HepG2 (cell line): ENCODE data around the gene PSME3IP1. TPM values are rescaled to one million over a fixed set of nuclear protein-coding genes. Genes with fewer than 3 reads are reported as not detected.

Experiments used
- FLYWCH1 ChIP-seq: sonication (generic); formaldehyde crosslinking; IDR thresholded peaks from 2 replicates; pipeline ENCODE4 v1.8.1; 2023; ENCODE audit warnings: mild to moderate bottlenecking, missing genetic modification reagents
- KAT8 ChIP-seq: IDR thresholded peaks from 2 replicates; pipeline ENCODE4 v1.6.1; 2016; ENCODE audit warnings: missing genetic modification reagents, missing compliant biosample characterization
- MEIS1 ChIP-seq: sonication (generic); formaldehyde crosslinking; IDR thresholded peaks from 2 replicates; pipeline ENCODE4 v1.9.0; 2021; ENCODE audit warnings: mild to moderate bottlenecking, missing genetic modification reagents, moderate library complexity, borderline replicate concordance
- NAIF1 ChIP-seq: sonication (generic); formaldehyde crosslinking; IDR thresholded peaks from 2 replicates; pipeline ENCODE4 v1.5.0; 2020; ENCODE audit warnings: mild to moderate bottlenecking, missing genetic modification reagents, borderline replicate concordance
- NRL ChIP-seq: sonication (generic); formaldehyde crosslinking; IDR thresholded peaks from 2 replicates; pipeline ENCODE4 v1.5.0; 2020; ENCODE audit warnings: missing genetic modification reagents, mild to moderate bottlenecking, moderate library complexity, borderline replicate concordance
- PHF5A ChIP-seq: IDR thresholded peaks from one replicate; pipeline ENCODE4 v1.6.1; 2018; ENCODE audit warnings: low read depth, missing genetic modification reagents; ENCODE audit not compliant: unreplicated experiment
- PRPF4 ChIP-seq: fragments of 200-400 bp; formaldehyde crosslinking; IDR thresholded peaks from 2 replicates; pipeline ENCODE4 v1.6.1; 2016; ENCODE audit warnings: low read length, low read depth; ENCODE audit not compliant: poor library complexity, severe bottlenecking
- SIX1 ChIP-seq: sonication (generic); formaldehyde crosslinking; IDR thresholded peaks from 2 replicates; pipeline ENCODE4 v1.4.0; 2020; ENCODE audit warnings: missing genetic modification reagents, borderline replicate concordance
- SP2 ChIP-seq: sonication (generic); formaldehyde crosslinking; IDR thresholded peaks from 2 replicates; pipeline ENCODE4 v1.5.1; 2020; ENCODE audit warnings: mild to moderate bottlenecking, missing genetic modification reagents
- ZNF446 ChIP-seq: sonication (generic); formaldehyde crosslinking; IDR thresholded peaks from 2 replicates; pipeline ENCODE4 v1.5.0; 2020; ENCODE audit warnings: mild to moderate bottlenecking, missing genetic modification reagents
- ZSCAN12 ChIP-seq: sonication (generic); formaldehyde crosslinking; IDR thresholded peaks from 2 replicates; pipeline ENCODE4 v1.9.0; 2021; ENCODE audit warnings: mild to moderate bottlenecking, missing genetic modification reagents
- polyA plus RNA-seq, 8 experiments: library from polyadenylated mRNA; depleted of rRNA in 3 of 8; stranded (reverse) in 7 of 8; unstranded in 1 of 8; fragments of >200 nt; fragmentation: Illumina TruSeq in 4 of 8; extraction: Trizol in 4 of 8; gene quantifications; 2 replicates each; pipeline versions ENCODE4 v1.2.1 to v1.2.3, GENCODE V29; 2011 to 2016; ENCODE audit warnings: low read depth in 4 of 8, missing spikeins in 1 of 8, mixed read lengths in 1 of 8; ENCODE audit not compliant: insufficient read depth in 1 of 8
- total RNA-seq, 5 experiments: library from RNA; depleted of rRNA; stranded (reverse); fragments of >200 nt; fragmentation: Illumina TruSeq; extraction: Trizol; gene quantifications; 2 replicates each; pipeline ENCODE4 v1.2.3, GENCODE V29; 2016; ENCODE audit warnings: low read depth in 1 of 5
- TF ChIP-seq, protein P1 (sequence below): sonication (generic); formaldehyde crosslinking; IDR thresholded peaks from 2 replicates; pipeline ENCODE4 v1.4.0; 2020; ENCODE audit warnings: missing genetic modification reagents, borderline replicate concordance
- TF ChIP-seq, protein P2 (sequence below): IDR thresholded peaks from 2 replicates; pipeline ENCODE4 v1.6.1; 2016; ENCODE audit warnings: low read depth, missing genetic modification reagents, missing compliant biosample characterization
- TF ChIP-seq, protein P3 (sequence below): sonication (generic); formaldehyde crosslinking; IDR thresholded peaks from 2 replicates; pipeline ENCODE4 v1.5.0; 2020; ENCODE audit warnings: missing genetic modification reagents
- TF ChIP-seq, protein P4 (sequence below): sonication (generic); formaldehyde crosslinking; conservative IDR thresholded peaks from 2 replicates; pipeline ENCODE4 v1.4.0; 2020; ENCODE audit warnings: missing genetic modification reagents
- TF ChIP-seq, protein P5 (sequence below): sonication (generic); formaldehyde crosslinking; IDR thresholded peaks from 2 replicates; pipeline ENCODE4 v1.9.0; 2021; ENCODE audit warnings: missing genetic modification reagents, borderline replicate concordance

PSME3IP1 gene
- total and polyA plus RNA-seq, 2 of the 13 experiments (the other 11 are each of a cell fraction or from before 2014, with no cell fraction given): 90.8 to 99.8 TPM

DNA sequence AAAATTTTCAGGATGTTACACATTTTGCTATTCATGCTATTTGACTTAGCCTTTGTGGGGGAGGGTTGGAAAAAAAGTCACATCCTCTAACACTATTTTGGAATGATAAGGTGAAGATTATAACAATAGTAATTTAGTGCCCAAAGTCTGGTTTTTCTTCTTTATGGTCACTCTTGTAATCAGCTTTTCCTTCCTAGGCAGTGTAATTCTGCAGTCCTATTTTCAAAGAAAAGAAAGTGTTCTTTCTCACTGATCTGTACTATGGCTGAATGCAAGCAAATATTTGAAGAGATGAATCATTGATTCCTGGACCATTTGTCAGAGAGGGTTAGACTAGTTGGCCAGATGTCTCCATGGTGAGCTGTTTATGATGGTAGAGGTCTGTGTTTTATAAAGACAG lies 8.7 kb upstream of the PSME3IP1 start (continued):
- TF ChIP-seq, protein P1, sequence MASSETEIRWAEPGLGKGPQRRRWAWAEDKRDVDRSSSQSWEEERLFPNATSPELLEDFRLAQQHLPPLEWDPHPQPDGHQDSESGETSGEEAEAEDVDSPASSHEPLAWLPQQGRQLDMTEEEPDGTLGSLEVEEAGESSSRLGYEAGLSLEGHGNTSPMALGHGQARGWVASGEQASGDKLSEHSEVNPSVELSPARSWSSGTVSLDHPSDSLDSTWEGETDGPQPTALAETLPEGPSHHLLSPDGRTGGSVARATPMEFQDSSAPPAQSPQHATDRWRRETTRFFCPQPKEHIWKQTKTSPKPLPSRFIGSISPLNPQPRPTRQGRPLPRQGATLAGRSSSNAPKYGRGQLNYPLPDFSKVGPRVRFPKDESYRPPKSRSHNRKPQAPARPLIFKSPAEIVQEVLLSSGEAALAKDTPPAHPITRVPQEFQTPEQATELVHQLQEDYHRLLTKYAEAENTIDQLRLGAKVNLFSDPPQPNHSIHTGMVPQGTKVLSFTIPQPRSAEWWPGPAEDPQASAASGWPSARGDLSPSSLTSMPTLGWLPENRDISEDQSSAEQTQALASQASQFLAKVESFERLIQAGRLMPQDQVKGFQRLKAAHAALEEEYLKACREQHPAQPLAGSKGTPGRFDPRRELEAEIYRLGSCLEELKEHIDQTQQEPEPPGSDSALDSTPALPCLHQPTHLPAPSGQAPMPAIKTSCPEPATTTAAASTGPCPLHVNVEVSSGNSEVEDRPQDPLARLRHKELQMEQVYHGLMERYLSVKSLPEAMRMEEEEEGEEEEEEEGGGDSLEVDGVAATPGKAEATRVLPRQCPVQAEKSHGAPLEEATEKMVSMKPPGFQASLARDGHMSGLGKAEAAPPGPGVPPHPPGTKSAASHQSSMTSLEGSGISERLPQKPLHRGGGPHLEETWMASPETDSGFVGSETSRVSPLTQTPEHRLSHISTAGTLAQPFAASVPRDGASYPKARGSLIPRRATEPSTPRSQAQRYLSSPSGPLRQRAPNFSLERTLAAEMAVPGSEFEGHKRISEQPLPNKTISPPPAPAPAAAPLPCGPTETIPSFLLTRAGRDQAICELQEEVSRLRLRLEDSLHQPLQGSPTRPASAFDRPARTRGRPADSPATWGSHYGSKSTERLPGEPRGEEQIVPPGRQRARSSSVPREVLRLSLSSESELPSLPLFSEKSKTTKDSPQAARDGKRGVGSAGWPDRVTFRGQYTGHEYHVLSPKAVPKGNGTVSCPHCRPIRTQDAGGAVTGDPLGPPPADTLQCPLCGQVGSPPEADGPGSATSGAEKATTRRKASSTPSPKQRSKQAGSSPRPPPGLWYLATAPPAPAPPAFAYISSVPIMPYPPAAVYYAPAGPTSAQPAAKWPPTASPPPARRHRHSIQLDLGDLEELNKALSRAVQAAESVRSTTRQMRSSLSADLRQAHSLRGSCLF (CRISPR knock-in tag): no peak
- TF ChIP-seq ZSCAN12 (no peak), FLYWCH1 (CRISPR knock-in tag) (no peak), ZNF446 (CRISPR knock-in tag) (no peak), PRPF4 (no peak), SIX1 (CRISPR knock-in tag) (no peak; the same call in 1 of the 2 replicates), MEIS1 (CRISPR knock-in tag) (no peak), NRL (CRISPR knock-in tag) (no peak), SP2 (CRISPR knock-in tag) (no peak), NAIF1 (CRISPR knock-in tag) (no peak), KAT8 (CRISPR knock-in tag) (peak; percentile 81), PHF5A (peak; percentile 60)
- TF ChIP-seq, protein P2, sequence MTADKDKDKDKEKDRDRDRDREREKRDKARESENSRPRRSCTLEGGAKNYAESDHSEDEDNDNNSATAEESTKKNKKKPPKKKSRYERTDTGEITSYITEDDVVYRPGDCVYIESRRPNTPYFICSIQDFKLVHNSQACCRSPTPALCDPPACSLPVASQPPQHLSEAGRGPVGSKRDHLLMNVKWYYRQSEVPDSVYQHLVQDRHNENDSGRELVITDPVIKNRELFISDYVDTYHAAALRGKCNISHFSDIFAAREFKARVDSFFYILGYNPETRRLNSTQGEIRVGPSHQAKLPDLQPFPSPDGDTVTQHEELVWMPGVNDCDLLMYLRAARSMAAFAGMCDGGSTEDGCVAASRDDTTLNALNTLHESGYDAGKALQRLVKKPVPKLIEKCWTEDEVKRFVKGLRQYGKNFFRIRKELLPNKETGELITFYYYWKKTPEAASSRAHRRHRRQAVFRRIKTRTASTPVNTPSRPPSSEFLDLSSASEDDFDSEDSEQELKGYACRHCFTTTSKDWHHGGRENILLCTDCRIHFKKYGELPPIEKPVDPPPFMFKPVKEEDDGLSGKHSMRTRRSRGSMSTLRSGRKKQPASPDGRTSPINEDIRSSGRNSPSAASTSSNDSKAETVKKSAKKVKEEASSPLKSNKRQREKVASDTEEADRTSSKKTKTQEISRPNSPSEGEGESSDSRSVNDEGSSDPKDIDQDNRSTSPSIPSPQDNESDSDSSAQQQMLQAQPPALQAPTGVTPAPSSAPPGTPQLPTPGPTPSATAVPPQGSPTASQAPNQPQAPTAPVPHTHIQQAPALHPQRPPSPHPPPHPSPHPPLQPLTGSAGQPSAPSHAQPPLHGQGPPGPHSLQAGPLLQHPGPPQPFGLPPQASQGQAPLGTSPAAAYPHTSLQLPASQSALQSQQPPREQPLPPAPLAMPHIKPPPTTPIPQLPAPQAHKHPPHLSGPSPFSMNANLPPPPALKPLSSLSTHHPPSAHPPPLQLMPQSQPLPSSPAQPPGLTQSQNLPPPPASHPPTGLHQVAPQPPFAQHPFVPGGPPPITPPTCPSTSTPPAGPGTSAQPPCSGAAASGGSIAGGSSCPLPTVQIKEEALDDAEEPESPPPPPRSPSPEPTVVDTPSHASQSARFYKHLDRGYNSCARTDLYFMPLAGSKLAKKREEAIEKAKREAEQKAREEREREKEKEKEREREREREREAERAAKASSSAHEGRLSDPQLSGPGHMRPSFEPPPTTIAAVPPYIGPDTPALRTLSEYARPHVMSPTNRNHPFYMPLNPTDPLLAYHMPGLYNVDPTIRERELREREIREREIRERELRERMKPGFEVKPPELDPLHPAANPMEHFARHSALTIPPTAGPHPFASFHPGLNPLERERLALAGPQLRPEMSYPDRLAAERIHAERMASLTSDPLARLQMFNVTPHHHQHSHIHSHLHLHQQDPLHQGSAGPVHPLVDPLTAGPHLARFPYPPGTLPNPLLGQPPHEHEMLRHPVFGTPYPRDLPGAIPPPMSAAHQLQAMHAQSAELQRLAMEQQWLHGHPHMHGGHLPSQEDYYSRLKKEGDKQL (CRISPR knock-in tag): peak; percentile 69; the same call in 1 of the 2 replicates
- TF ChIP-seq, protein P3, sequence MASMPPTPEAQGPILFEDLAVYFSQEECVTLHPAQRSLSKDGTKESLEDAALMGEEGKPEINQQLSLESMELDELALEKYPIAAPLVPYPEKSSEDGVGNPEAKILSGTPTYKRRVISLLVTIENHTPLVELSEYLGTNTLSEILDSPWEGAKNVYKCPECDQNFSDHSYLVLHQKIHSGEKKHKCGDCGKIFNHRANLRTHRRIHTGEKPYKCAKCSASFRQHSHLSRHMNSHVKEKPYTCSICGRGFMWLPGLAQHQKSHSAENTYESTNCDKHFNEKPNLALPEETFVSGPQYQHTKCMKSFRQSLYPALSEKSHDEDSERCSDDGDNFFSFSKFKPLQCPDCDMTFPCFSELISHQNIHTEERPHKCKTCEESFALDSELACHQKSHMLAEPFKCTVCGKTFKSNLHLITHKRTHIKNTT (CRISPR knock-in tag): no peak
- TF ChIP-seq, protein P4, sequence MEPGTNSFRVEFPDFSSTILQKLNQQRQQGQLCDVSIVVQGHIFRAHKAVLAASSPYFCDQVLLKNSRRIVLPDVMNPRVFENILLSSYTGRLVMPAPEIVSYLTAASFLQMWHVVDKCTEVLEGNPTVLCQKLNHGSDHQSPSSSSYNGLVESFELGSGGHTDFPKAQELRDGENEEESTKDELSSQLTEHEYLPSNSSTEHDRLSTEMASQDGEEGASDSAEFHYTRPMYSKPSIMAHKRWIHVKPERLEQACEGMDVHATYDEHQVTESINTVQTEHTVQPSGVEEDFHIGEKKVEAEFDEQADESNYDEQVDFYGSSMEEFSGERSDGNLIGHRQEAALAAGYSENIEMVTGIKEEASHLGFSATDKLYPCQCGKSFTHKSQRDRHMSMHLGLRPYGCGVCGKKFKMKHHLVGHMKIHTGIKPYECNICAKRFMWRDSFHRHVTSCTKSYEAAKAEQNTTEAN (CRISPR knock-in tag): 0 out of 2 replicates have a peak, but pooled peaks have one; percentile 51
- TF ChIP-seq, protein P5, sequence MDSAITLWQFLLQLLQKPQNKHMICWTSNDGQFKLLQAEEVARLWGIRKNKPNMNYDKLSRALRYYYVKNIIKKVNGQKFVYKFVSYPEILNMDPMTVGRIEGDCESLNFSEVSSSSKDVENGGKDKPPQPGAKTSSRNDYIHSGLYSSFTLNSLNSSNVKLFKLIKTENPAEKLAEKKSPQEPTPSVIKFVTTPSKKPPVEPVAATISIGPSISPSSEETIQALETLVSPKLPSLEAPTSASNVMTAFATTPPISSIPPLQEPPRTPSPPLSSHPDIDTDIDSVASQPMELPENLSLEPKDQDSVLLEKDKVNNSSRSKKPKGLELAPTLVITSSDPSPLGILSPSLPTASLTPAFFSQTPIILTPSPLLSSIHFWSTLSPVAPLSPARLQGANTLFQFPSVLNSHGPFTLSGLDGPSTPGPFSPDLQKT (CRISPR knock-in tag): no peak
